Calu3 (cell line): ENCODE results near the gene BPIFB6. TPM values are rescaled to one million over a fixed set of nuclear protein-coding genes. Genes with fewer than 3 reads are reported as not detected.

Experiments
- BruUV-seq: library from RNA; stranded (reverse); fragments of 400-500 nt; replicated peaks from 2 replicates; lab custom pipeline; 2021; lab: Mats Ljungman, UMichigan
- CTCF ChIA-PET: fragments of 300-600 bp; sonication (Branson Sonifier 250); formaldehyde crosslinking; loops from one replicate; lab custom pipeline; 2022; ENCODE audit warnings: antibody characterized with exemption; lab: Charles Lee
- DNase-seq: peaks from one replicate; pipeline ENCODE4 v3.0.0; 2022
- H3K27ac Mint-ChIP-seq: one replicate; pipeline ENCODE4 v1.8.0; 2022; ENCODE audit warnings: mixed read lengths; ENCODE audit not compliant: unreplicated experiment
- H3K27me3 Mint-ChIP-seq: one replicate; pipeline ENCODE4 v1.8.0; 2022; ENCODE audit warnings: mixed read lengths; ENCODE audit not compliant: unreplicated experiment
- H3K36me3 Mint-ChIP-seq: one replicate; pipeline ENCODE4 v1.8.0; 2022; ENCODE audit warnings: mild to moderate bottlenecking, moderate library complexity, mixed read lengths; ENCODE audit not compliant: insufficient read depth, unreplicated experiment
- H3K4me1 Mint-ChIP-seq: one replicate; pipeline ENCODE4 v1.8.0; 2022; ENCODE audit warnings: mild to moderate bottlenecking, low read depth, mixed read lengths; ENCODE audit not compliant: unreplicated experiment
- H3K4me3 Mint-ChIP-seq: one replicate; pipeline ENCODE4 v1.8.0; 2022; ENCODE audit warnings: mild to moderate bottlenecking, low read depth, moderate library complexity, mixed read lengths; ENCODE audit not compliant: unreplicated experiment
- H3K9me3 Mint-ChIP-seq: one replicate; pipeline ENCODE4 v1.8.0; 2022; ENCODE audit warnings: low read depth, mixed read lengths; ENCODE audit not compliant: unreplicated experiment
- intact Hi-C: fragments of 100-400 bp; cut with micrococcal nuclease; formaldehyde crosslinking; loops from one replicate; pipeline ENCODE4 v1.10.0; 2022; ENCODE audit not compliant: unreplicated experiment
- total RNA-seq: library from RNA; stranded (reverse); gene quantifications from 2 replicates; pipeline ENCODE4 v1.2.3, GENCODE V29; 2022
- TF ChIP-seq, protein P1 (sequence below): fragments of 200-600 bp; IDR thresholded peaks from one replicate; pipeline ENCODE4 v1.8.0; 2022; ENCODE audit warnings: antibody characterized with exemption; ENCODE audit not compliant: unreplicated experiment

The BPIFB6 gene
- total RNA-seq, 1 experiment from 2014 or later = not detected

DNA sequence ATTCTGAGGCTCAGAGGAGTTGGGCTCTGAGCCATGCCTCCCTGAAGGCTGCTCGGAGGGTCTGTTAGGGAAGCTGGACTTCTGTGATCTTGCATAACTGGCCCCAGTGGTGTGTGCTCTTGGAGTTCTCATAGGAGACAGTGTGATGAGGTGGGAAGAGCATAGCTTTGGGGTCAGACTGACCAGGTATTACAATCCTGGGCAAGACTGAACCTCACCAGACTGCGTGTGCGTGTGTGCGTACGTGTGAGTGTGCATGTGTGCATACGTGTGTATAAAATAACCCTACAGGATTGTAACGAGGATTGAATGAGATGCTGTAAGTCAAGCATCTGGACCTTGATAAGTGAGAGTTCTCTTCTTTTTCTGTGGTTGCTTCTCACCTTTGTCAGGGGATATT lies 13.9 kb upstream of the BPIFB6 start:
- TF ChIP-seq, protein P1, sequence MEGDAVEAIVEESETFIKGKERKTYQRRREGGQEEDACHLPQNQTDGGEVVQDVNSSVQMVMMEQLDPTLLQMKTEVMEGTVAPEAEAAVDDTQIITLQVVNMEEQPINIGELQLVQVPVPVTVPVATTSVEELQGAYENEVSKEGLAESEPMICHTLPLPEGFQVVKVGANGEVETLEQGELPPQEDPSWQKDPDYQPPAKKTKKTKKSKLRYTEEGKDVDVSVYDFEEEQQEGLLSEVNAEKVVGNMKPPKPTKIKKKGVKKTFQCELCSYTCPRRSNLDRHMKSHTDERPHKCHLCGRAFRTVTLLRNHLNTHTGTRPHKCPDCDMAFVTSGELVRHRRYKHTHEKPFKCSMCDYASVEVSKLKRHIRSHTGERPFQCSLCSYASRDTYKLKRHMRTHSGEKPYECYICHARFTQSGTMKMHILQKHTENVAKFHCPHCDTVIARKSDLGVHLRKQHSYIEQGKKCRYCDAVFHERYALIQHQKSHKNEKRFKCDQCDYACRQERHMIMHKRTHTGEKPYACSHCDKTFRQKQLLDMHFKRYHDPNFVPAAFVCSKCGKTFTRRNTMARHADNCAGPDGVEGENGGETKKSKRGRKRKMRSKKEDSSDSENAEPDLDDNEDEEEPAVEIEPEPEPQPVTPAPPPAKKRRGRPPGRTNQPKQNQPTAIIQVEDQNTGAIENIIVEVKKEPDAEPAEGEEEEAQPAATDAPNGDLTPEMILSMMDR = no peak
- no peak overlapping the region for H3K27ac Mint-ChIP-seq
- H3K9me3 Mint-ChIP-seq = no peaks in the 10 kb centered on the region
- DNase-seq = no peak
- no peaks in the 10 kb centered on the region for H3K36me3 Mint-ChIP-seq
- BruUV-seq = no TSS peak
- H3K4me1 Mint-ChIP-seq = no peaks in the 10 kb centered on the region
- no peak overlapping the region for H3K4me3 Mint-ChIP-seq
- CTCF ChIA-PET = interaction anchor here (1.1 kb wide), 1 partner anchor 10 kb away, joined by 4 read pairs; no protein-coding TSS in a partner anchor
- intact Hi-C loops = no loop called here
- H3K27me3 Mint-ChIP-seq = peaks cover 93% of the 10 kb centered on the region

DNA sequence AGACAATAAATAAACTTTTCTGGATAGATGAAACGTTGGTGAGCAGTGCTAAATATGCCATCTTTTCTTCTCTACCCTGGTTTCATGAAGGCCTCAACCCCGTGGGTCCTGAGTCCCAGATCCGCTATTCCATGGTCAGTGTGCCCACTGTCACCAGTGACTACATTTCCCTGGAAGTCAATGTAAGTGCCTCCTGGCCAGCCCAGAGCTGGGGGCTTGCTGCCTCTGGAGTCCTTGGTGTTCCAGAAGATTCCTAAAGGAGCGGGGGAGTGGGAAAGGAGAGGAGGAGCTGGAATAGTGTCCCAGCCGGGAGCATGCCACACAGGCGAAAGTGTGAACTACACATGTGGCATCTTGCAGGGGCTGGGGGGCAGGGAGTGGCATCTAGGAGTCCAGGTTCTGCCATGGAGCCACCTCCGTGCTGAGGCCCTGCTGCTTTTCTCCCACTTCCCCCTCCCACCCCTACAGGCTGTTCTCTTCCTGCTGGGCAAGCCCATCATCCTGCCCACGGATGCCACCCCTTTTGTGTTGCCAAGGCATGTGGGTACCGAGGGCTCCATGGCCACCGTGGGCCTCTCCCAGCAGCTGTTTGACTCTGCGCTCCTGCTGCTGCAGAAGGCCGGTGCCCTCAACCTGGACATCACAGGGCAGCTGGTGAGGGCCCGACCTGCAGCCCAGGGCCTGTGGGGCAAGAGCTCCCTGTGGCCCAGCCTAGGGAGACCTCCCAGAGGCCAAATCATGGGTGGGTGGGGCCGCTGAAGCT lies 13.1 kb upstream of the BPIFB6 start:
- DNase-seq = no peak
- Mint-ChIP-seq H3K27me3 (peaks cover 85% of the 10 kb centered on the region), H3K27ac (no peak overlapping the region), H3K9me3 (no peaks in the 10 kb centered on the region), H3K4me1 (no peaks in the 10 kb centered on the region), H3K4me3 (no peak overlapping the region), H3K36me3 (no peaks in the 10 kb centered on the region)
- BruUV-seq = no TSS peak
- CTCF ChIA-PET = interaction anchor here (1.4 kb wide), 1 partner anchor 16 kb away, joined by 3 read pairs; no protein-coding TSS in a partner anchor
- intact Hi-C loops = no loop called here
- TF ChIP-seq, protein P1 = no peak

DNA sequence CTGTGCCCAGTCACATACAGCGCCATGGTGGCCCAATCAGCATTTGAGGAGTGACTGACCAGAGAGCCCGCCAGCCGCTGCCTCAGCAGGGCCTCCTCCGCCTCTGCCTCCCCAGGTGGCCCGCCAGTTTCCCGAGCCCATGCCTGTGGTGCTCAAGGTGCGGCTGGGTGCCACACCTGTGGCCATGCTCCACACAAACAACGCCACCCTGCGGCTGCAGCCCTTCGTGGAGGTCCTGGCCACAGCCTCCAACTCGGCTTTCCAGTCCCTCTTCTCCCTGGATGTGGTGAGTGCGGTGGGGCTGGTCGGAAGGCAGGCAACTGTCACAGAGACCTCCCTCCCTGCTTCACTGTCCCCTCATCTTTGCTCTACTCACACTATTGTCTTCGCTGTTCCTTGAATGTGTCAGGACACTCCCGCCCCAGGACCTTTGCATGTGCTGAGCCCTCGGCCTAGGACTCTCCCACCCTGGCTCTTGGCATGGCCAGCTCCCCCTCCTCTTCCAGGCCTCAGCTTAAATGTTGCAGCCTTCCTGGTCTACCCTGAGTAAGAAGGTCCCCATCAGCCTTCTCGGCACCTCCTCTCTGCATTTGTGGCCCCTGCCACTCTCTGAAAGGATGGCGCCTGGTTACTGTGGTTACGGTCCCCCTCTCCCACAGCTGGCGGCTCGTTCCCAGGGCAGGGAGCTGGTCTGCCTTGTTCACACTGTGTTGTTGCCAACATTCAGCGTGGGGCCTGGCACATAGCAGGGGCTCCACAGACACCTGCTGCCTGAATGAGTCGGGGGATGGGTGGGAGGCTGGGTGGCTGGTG lies 11.8 kb upstream of the BPIFB6 start:
- intact Hi-C loops = no loop called here
- H3K9me3 Mint-ChIP-seq = no peaks in the 10 kb centered on the region
- no peaks in the 10 kb centered on the region for H3K4me1 Mint-ChIP-seq
- H3K27me3 Mint-ChIP-seq = peaks cover 72% of the 10 kb centered on the region
- CTCF ChIA-PET = interaction anchor here (1.4 kb wide), 1 partner anchor 17 kb away, joined by 3 read pairs; no protein-coding TSS in a partner anchor
- no peak for DNase-seq
- no peak overlapping the region for H3K27ac Mint-ChIP-seq
- TF ChIP-seq, protein P1 = no peak
- no peaks in the 10 kb centered on the region for H3K36me3 Mint-ChIP-seq
- no peak overlapping the region for H3K4me3 Mint-ChIP-seq
- no TSS peak for BruUV-seq

DNA sequence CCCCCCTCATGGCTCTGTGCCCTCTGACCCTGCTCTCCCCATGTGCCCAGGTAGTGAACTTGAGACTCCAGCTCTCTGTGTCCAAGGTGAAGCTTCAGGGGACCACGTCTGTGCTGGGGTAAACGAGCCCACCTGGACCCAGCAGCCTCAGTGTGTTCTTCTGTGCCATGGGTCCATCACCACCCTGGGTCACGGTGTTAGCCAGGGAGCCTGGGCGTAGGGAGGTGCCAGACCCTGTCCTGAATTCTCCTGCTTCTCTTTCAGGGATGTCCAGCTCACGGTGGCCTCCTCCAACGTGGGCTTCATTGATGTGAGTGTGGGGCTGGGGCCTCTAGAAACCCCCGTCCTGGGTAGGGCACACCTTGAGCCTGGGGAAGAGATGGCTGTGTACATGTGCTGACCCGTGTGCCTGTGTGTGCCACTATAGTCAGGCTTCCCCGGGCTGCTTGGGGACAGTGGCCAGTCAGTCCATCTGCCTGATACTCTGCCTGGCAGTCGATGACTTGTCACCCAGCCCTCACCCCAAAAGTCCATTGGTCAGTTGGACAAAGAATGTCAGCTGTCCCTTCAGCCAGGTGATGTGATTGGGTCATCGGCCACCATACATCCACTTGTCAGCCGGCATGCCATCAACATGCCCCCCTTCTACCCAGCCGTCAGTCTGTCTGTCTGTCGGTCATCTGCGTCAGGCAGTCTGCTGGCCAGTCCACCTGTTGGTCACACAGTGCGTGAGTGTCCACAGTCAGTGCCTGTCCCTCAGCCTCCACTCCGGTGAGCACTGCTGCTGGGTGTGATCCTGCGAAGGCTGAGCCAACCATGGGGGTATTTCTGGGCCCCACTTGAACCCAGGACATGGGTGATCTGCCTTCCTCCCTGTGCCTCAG lies 10.9 kb upstream of the BPIFB6 start:
- TF ChIP-seq, protein P1 = no peak
- Mint-ChIP-seq H3K36me3 (no peaks in the 10 kb centered on the region), H3K4me3 (no peak overlapping the region), H3K27me3 (peaks cover 64% of the 10 kb centered on the region), H3K27ac (no peak overlapping the region), H3K4me1 (no peaks in the 10 kb centered on the region), H3K9me3 (no peaks in the 10 kb centered on the region)
- no TSS peak for BruUV-seq
- CTCF ChIA-PET = no interaction called here
- intact Hi-C loops = no loop called here
- DNase-seq = no peak
